PFSK-1 (cell line): ENCODE measurements around the gene SMOC2.

Experiments used
- POLR2AphosphoS5 ChIP-seq: IDR thresholded peaks from 2 replicates; pipeline ENCODE4 v1.6.1; 2012; ENCODE audit warnings: low read depth, mild to moderate bottlenecking, control low read depth, low read length, moderate library complexity
- REST ChIP-seq, 2 experiments: IDR thresholded peaks; 2 replicates each; pipeline versions ENCODE4 v1.6.1 to v1.8.0; 2011 to 2012; ENCODE audit warnings: low read depth in 2 of 2, low read length in 2 of 2, control low read depth in 1 of 2, inconsistent platforms in 1 of 2, mild to moderate bottlenecking in 1 of 2, moderate library complexity in 1 of 2; ENCODE audit not compliant: insufficient read depth in 1 of 2
- TAF1 ChIP-seq: IDR thresholded peaks from 2 replicates; pipeline ENCODE4 v1.6.1; 2012; ENCODE audit warnings: low read length, control low read depth, borderline replicate concordance; ENCODE audit not compliant: insufficient read depth

GRCh38 chr6:168615837-168616236 lies 174.9 kb downstream of the SMOC2 start:
- TF ChIP-seq REST (IDR thresholded peaks at IDR 0.05; ENCODE audit: insufficient read depth in 1 of 2, low read depth in 2 of 2, low read length in 2 of 2) (no peak), TAF1 (no peak), POLR2AphosphoS5 (no peak)
